Measurements from ENCODE around the gene OR1F1.

DNA sequence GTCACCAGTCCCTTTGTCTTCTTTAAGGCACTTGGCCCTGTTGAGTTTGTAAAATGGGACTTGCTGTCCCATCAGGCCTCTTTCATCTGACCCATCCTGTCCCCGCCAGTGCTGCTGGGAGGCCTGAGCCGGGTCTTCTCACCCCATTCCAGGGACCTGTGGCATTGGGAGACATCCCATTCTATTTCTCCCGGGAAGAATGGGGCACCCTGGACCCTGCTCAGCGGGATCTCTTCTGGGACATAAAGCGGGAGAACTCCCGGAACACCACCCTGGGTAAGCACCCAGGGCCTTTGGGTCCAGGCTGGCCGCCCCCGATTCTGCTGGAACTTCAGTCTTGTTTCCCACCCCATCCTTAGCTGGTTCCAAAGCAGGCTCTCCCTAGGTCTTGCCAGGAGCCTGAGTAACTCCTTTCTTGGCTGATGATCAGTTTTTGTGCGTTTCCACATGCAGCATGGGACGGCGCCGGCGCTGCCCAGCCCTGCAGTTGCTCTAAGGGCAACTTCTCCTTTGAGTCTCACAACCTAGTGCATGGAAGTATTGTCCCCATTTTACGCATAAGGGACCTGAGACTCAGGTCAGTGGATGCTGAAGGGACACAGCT, 49.1 kb upstream of the OR1F1 start:
- TF ChIP-seq ZNF138 (CRISPR knock-in tag; conservative IDR thresholded peaks at IDR 0.05) (no peak), GABPB1 (CRISPR knock-in tag; IDR thresholded peaks at IDR 0.05) (no peak), ZNF512 (CRISPR knock-in tag; IDR thresholded peaks at IDR 0.05; ENCODE audit: borderline replicate concordance) (no peak), ZNF121 (CRISPR knock-in tag; IDR thresholded peaks at IDR 0.05) (no peak)

Measured in WTC11 (cell line).